ENCODE results near the gene SGPL1. TPM values are rescaled to one million over a fixed set of nuclear protein-coding genes. Genes with fewer than 3 reads are reported as not detected.

The SGPL1 gene
- total RNA-seq, 4 donors from 2014 or later: 34.2 to 47.1 (median 43.1) TPM

DNA sequence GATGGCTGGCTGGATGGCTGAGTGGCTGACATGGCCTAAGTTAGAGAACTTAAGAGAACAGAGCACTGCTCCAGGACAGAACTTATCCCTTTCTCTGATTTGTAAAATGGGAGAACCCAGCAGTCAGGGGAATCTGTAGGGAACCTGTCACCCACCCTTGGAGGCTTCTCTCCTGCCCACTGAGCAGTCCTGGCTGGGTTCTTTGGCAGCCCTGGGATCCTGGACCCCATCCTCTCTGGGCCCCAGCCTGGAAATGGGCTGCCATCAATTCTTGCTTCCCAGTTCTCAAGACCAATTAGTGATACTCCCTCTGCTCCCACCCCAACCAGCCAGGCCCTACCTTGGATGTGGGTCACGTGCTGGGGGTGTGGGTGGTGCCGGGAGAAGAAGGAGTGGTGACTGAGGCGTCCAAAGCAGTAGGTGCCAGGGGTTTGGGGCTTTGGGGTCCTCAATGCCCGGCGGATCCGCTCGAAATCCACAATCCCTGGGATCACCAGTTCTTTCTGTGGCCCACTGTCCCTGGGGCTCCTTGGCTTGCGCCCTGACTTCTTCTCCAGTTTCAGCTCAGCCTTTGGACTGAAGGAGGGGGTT lies 34.2 kb upstream of the SGPL1 start:
- no peak for DNase-seq
- intact Hi-C loops (cut with DNase I): no loop called here
- Histone ChIP-seq H3K9me3 (no peaks in the 10 kb centered on the region), H3K36me3 (no peaks in the 10 kb centered on the region), H3K27ac (no peak overlapping the region), H3K4me1 (peaks cover 0 to 22% (median 2%) of the 10 kb centered on the region in 3 donors), H3K4me3 (no peak overlapping the region), H3K27me3 (peaks cover 0 to 5% (median 0%) of the 10 kb centered on the region in 4 donors)
- no peak for TF ChIP-seq POLR2A (IDR thresholded peaks at IDR 0.05)
- TF ChIP-seq, protein P1, sequence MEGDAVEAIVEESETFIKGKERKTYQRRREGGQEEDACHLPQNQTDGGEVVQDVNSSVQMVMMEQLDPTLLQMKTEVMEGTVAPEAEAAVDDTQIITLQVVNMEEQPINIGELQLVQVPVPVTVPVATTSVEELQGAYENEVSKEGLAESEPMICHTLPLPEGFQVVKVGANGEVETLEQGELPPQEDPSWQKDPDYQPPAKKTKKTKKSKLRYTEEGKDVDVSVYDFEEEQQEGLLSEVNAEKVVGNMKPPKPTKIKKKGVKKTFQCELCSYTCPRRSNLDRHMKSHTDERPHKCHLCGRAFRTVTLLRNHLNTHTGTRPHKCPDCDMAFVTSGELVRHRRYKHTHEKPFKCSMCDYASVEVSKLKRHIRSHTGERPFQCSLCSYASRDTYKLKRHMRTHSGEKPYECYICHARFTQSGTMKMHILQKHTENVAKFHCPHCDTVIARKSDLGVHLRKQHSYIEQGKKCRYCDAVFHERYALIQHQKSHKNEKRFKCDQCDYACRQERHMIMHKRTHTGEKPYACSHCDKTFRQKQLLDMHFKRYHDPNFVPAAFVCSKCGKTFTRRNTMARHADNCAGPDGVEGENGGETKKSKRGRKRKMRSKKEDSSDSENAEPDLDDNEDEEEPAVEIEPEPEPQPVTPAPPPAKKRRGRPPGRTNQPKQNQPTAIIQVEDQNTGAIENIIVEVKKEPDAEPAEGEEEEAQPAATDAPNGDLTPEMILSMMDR (IDR thresholded peaks at IDR 0.05): no peak
- WGBS, 2 donors: 70% methylated on average over 2 of the region's 8 CpGs; no CpG with 5 or more reads in 1 of the 2 donors

DNA sequence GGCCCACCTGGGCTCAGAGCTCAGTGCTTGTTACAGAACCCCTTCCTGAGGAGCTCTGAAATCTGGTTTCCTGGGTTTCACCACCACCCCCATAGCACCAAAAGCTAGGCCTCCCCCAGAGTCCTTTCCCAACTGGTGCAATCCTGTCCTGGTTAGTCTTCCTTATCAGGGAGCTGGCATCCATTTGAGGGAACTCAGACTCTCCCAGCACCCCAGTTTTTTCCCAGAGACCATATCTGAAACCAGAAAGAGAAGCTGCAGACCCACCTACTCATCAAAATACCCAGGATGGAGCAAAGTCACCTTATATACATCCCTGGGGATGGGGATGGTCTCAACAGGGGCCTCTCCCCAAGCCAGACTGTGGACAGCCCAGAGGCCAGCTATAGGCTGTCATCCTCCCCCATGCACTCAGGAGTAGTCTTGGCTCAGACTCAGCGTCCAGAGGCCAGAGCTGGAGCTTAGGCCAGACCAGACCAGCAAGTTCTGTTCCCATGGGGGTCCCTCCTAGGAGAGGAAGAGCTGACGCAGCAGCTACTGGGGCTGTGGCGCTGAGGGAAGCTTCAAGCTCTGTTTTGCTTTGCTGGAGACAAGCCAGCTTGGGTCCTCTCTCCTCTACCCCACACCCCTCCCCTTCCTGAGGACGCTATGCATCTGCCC lies 33.5 kb upstream of the SGPL1 start:
- Histone ChIP-seq H3K4me3 (no peak overlapping the region), H3K9me3 (no peaks in the 10 kb centered on the region), H3K4me1 (peaks cover 0 to 27% (median 2%) of the 10 kb centered on the region in 3 donors), H3K27ac (no peak overlapping the region), H3K27me3 (peaks cover 0 to 5% (median 0%) of the 10 kb centered on the region in 4 donors), H3K36me3 (no peaks in the 10 kb centered on the region)
- TF ChIP-seq, protein P1 (IDR thresholded peaks at IDR 0.05): no peak
- TF ChIP-seq POLR2A (IDR thresholded peaks at IDR 0.05): no peak
- no peak for DNase-seq
- 85% methylated on average over 3 of the region's 4 CpGs; no CpG with 5 or more reads in 1 of the 2 donors for WGBS, 2 donors
- intact Hi-C loops (cut with DNase I): no loop called here

DNA sequence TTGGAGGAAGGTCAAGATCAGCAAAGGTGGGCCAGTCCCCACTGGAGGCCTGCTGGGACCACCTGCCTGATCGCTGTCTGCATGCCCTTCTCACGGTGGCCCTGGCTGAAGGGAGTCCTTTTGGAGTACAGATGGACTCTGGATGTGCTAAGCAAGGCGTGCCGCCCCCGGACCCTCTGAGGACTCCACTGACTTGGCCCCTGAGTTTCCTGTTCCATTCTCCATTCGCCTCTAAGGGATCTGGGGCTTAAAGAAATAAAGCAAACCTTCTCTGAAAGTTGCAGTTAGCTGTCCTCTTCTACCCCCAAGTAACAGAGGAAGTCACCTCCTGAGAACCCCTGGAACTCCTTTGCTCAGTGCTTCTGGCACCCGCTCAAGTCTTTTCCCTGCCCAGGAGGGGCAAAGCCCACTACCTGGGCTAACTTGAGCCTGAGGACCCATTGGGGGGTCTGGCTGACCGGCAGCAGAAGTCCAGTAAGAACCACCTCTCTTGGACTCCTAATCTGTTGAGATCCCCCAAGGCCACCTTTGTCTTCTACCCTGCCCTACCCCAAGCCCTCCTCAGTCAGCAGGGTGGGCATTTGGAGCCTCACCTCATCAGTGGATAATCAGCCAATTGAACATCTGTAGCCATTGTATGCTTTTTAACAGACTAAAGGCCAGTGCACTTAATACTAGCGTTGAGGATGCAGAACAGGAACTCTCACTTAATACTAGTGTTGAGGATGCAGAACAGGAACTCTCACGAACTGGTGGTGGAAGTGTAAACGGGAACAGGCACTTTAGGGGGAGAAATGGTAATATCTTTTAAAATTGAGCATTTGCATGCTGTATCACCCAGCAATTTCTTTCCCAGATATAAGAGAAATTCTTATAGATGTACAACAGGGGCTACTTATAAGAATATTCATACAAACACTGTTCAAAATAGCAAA lies 32.7 kb upstream of the SGPL1 start:
- TF ChIP-seq POLR2A (IDR thresholded peaks at IDR 0.05): no peak
- TF ChIP-seq, protein P1 (IDR thresholded peaks at IDR 0.05): no peak
- no peaks in the 10 kb centered on the region for H3K36me3 ChIP-seq
- intact Hi-C loops (cut with DNase I): no loop called here
- no peak for DNase-seq
- H3K4me1 ChIP-seq: peaks cover 0 to 27% (median 2%) of the 10 kb centered on the region in 3 donors
- H3K9me3 ChIP-seq: no peaks in the 10 kb centered on the region
- peaks cover 0 to 5% (median 0%) of the 10 kb centered on the region in 4 donors for H3K27me3 ChIP-seq
- H3K4me3 ChIP-seq: no peak overlapping the region
- no peak overlapping the region for H3K27ac ChIP-seq
- WGBS, 2 donors: 71 to 74% methylated on average over 7 to 8 of the region's 11 CpGs

DNA sequence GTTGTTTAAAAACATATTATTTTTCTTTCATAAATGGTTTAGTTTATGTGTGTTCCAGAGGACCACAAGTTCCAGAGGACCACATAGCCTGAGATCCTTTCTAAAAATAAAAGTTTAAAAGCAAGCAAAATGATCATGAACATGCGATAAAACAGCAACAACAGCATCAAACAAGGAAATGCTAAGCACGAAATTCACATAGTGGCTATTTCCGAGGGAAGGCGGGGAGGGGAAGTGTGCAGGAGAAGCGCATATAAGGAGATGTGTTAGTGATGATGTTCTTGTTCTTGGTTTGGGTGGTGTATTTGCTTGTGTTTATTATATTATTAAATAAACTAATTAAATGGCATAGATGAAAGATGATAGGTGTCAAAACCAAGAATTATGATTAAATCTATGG lies 31.7 kb upstream of the SGPL1 start:
- TF ChIP-seq, protein P1 (IDR thresholded peaks at IDR 0.05): no peak
- no peak for TF ChIP-seq POLR2A (IDR thresholded peaks at IDR 0.05)
- Histone ChIP-seq H3K27me3 (peaks cover 0 to 5% (median 0%) of the 10 kb centered on the region in 4 donors), H3K27ac (no peak overlapping the region), H3K36me3 (no peaks in the 10 kb centered on the region), H3K4me3 (no peak overlapping the region), H3K4me1 (peaks cover 0 to 22% (median 0%) of the 10 kb centered on the region in 3 donors), H3K9me3 (no peaks in the 10 kb centered on the region)
- intact Hi-C loops (cut with DNase I): no loop called here
- 60 to 67% methylated on average over 5 of the region's 5 CpGs for WGBS, 2 donors
- DNase-seq: no peak

Data from esophagus squamous epithelium (tissue), 5 donors.